ENCODE measurements around the gene ARAP3. TPM values are rescaled to one million over a fixed set of nuclear protein-coding genes. Genes with fewer than 3 reads are reported as not detected.

ARAP3 gene
- total and polyA plus RNA-seq, 4 donors: 2.8 to 11.6 (median 8.4) TPM

- Histone ChIP-seq H3K4me1 (ENCODE audit: control insufficient read depth, insufficient read depth, low read length) (peaks cover 45% of the 10 kb centered on the region), H3K9me3 (ENCODE audit: control insufficient read depth, insufficient read depth, low read length) (no peaks in the 10 kb centered on the region), H3K27ac (ENCODE audit: low read depth, low read length) (no peak overlapping the region), H3K4me3 (ENCODE audit: low read depth, low read length) (peak overlapping the region; percentile 31), H3K36me3 (ENCODE audit: control insufficient read depth, insufficient read depth, low read length) (no peaks in the 10 kb centered on the region), H3K27me3 (ENCODE audit: control insufficient read depth, insufficient read depth, low read length) (peaks cover 2% of the 10 kb centered on the region)
- peak; percentile 60 to 94 (median 74) for DNase-seq (ENCODE audit: low read depth in 4 of 6, low spot score in 6 of 6)
- WGBS (ENCODE audit: insufficient coverage): under 1% methylated on average over 29 of the region's 30 CpGs
Measured at GRCh38 chr5:141691867-141692532, 10.0 kb upstream of the ARAP3 start.

GRCh38 chr5:141691286-141691866, 9.3 kb upstream of the ARAP3 start:
- 63% methylated on average over 7 of the region's 9 CpGs for WGBS (ENCODE audit: insufficient coverage)
- DNase-seq (ENCODE audit: low read depth in 4 of 6, low spot score in 6 of 6): no peak
- Histone ChIP-seq H3K4me3 (ENCODE audit: low read depth, low read length) (no peak overlapping the region), H3K36me3 (ENCODE audit: control insufficient read depth, insufficient read depth, low read length) (no peaks in the 10 kb centered on the region), H3K27me3 (ENCODE audit: control insufficient read depth, insufficient read depth, low read length) (peaks cover 2% of the 10 kb centered on the region), H3K9me3 (ENCODE audit: control insufficient read depth, insufficient read depth, low read length) (no peaks in the 10 kb centered on the region), H3K27ac (ENCODE audit: low read depth, low read length) (no peak overlapping the region), H3K4me1 (ENCODE audit: control insufficient read depth, insufficient read depth, low read length) (peaks cover 41% of the 10 kb centered on the region)

GRCh38 chr5:141686648-141687416, 4.8 kb upstream of the ARAP3 start:
- H3K27ac ChIP-seq (ENCODE audit: low read depth, low read length): no peak overlapping the region
- DNase-seq (ENCODE audit: low read depth in 4 of 6, low spot score in 6 of 6): no peak
- H3K4me1 ChIP-seq (ENCODE audit: control insufficient read depth, insufficient read depth, low read length): peaks cover 16% of the 10 kb centered on the region
- no peak overlapping the region for H3K4me3 ChIP-seq (ENCODE audit: low read depth, low read length)
- peaks cover 2% of the 10 kb centered on the region for H3K27me3 ChIP-seq (ENCODE audit: control insufficient read depth, insufficient read depth, low read length)
- no peaks in the 10 kb centered on the region for H3K36me3 ChIP-seq (ENCODE audit: control insufficient read depth, insufficient read depth, low read length)
- no peaks in the 10 kb centered on the region for H3K9me3 ChIP-seq (ENCODE audit: control insufficient read depth, insufficient read depth, low read length)
- 71% methylated on average over 2 of the region's 3 CpGs for WGBS (ENCODE audit: insufficient coverage)

GRCh38 chr5:141685591-141685990, 3.6 kb upstream of the ARAP3 start:
- H3K36me3 ChIP-seq (ENCODE audit: control insufficient read depth, insufficient read depth, low read length): no peaks in the 10 kb centered on the region
- H3K4me3 ChIP-seq (ENCODE audit: low read depth, low read length): no peak overlapping the region
- peaks cover 2% of the 10 kb centered on the region for H3K27me3 ChIP-seq (ENCODE audit: control insufficient read depth, insufficient read depth, low read length)
- DNase-seq (ENCODE audit: low read depth in 4 of 6, low spot score in 6 of 6): no peak
- no peaks in the 10 kb centered on the region for H3K9me3 ChIP-seq (ENCODE audit: control insufficient read depth, insufficient read depth, low read length)
- H3K4me1 ChIP-seq (ENCODE audit: control insufficient read depth, insufficient read depth, low read length): peaks cover 27% of the 10 kb centered on the region
- H3K27ac ChIP-seq (ENCODE audit: low read depth, low read length): no peak overlapping the region
- 100% methylated on average over 1 of the region's 1 CpG for WGBS (ENCODE audit: insufficient coverage)

- Histone ChIP-seq H3K27me3 (ENCODE audit: control insufficient read depth, insufficient read depth, low read length) (no peaks in the 10 kb centered on the region), H3K4me1 (ENCODE audit: control insufficient read depth, insufficient read depth, low read length) (peaks cover 28% of the 10 kb centered on the region), H3K36me3 (ENCODE audit: control insufficient read depth, insufficient read depth, low read length) (peaks cover 6% of the 10 kb centered on the region), H3K9me3 (ENCODE audit: control insufficient read depth, insufficient read depth, low read length) (no peaks in the 10 kb centered on the region), H3K4me3 (ENCODE audit: low read depth, low read length) (no peak overlapping the region), H3K27ac (ENCODE audit: low read depth, low read length) (no peak overlapping the region)
- no peak for DNase-seq (ENCODE audit: low read depth in 4 of 6, low spot score in 6 of 6)
Measured at GRCh38 chr5:141683596-141684141, 1.6 kb upstream of the ARAP3 start.

- WGBS (ENCODE audit: insufficient coverage): 73% methylated on average over 2 of the region's 2 CpGs
- Histone ChIP-seq H3K36me3 (ENCODE audit: control insufficient read depth, insufficient read depth, low read length) (peaks cover 6% of the 10 kb centered on the region), H3K9me3 (ENCODE audit: control insufficient read depth, insufficient read depth, low read length) (no peaks in the 10 kb centered on the region), H3K4me1 (ENCODE audit: control insufficient read depth, insufficient read depth, low read length) (peaks cover 28% of the 10 kb centered on the region), H3K27ac (ENCODE audit: low read depth, low read length) (peak overlapping the region; percentile 29), H3K4me3 (ENCODE audit: low read depth, low read length) (peak overlapping the region; percentile 1), H3K27me3 (ENCODE audit: control insufficient read depth, insufficient read depth, low read length) (no peaks in the 10 kb centered on the region)
- DNase-seq (ENCODE audit: low read depth in 4 of 6, low spot score in 6 of 6): no peak
Measured at GRCh38 chr5:141681295-141681694, 735 bp downstream of the ARAP3 start.

- H3K36me3 ChIP-seq (ENCODE audit: control insufficient read depth, insufficient read depth, low read length): peaks cover 6% of the 10 kb centered on the region
- no peak overlapping the region for H3K27ac ChIP-seq (ENCODE audit: low read depth, low read length)
- DNase-seq (ENCODE audit: low read depth in 4 of 6, low spot score in 6 of 6): peak in 2 of 6 donors; percentile 27 to 49
- WGBS (ENCODE audit: insufficient coverage): 17% methylated on average over 1 of the region's 6 CpGs
- H3K4me3 ChIP-seq (ENCODE audit: low read depth, low read length): no peak overlapping the region
- H3K27me3 ChIP-seq (ENCODE audit: control insufficient read depth, insufficient read depth, low read length): no peaks in the 10 kb centered on the region
- no peaks in the 10 kb centered on the region for H3K9me3 ChIP-seq (ENCODE audit: control insufficient read depth, insufficient read depth, low read length)
- H3K4me1 ChIP-seq (ENCODE audit: control insufficient read depth, insufficient read depth, low read length): peaks cover 28% of the 10 kb centered on the region
Measured at GRCh38 chr5:141680751-141681201, 1.3 kb downstream of the ARAP3 start.

- no peaks in the 10 kb centered on the region for H3K9me3 ChIP-seq (ENCODE audit: control insufficient read depth, insufficient read depth, low read length)
- peaks cover 6% of the 10 kb centered on the region for H3K36me3 ChIP-seq (ENCODE audit: control insufficient read depth, insufficient read depth, low read length)
- DNase-seq (ENCODE audit: low read depth in 4 of 6, low spot score in 6 of 6): no peak
- H3K4me3 ChIP-seq (ENCODE audit: low read depth, low read length): no peak overlapping the region
- H3K4me1 ChIP-seq (ENCODE audit: control insufficient read depth, insufficient read depth, low read length): peaks cover 28% of the 10 kb centered on the region
- H3K27ac ChIP-seq (ENCODE audit: low read depth, low read length): no peak overlapping the region
- WGBS (ENCODE audit: insufficient coverage): 92% methylated on average over 16 of the region's 16 CpGs
- no peaks in the 10 kb centered on the region for H3K27me3 ChIP-seq (ENCODE audit: control insufficient read depth, insufficient read depth, low read length)
Measured at GRCh38 chr5:141680178-141680577, 1.9 kb downstream of the ARAP3 start.

GRCh38 chr5:141677415-141677814, 4.6 kb downstream of the ARAP3 start:
- Histone ChIP-seq H3K9me3 (ENCODE audit: control insufficient read depth, insufficient read depth, low read length) (no peaks in the 10 kb centered on the region), H3K27me3 (ENCODE audit: control insufficient read depth, insufficient read depth, low read length) (no peaks in the 10 kb centered on the region), H3K4me3 (ENCODE audit: low read depth, low read length) (no peak overlapping the region), H3K4me1 (ENCODE audit: control insufficient read depth, insufficient read depth, low read length) (peaks cover 31% of the 10 kb centered on the region), H3K36me3 (ENCODE audit: control insufficient read depth, insufficient read depth, low read length) (peaks cover 7% of the 10 kb centered on the region), H3K27ac (ENCODE audit: low read depth, low read length) (no peak overlapping the region)
- no peak for DNase-seq (ENCODE audit: low read depth in 4 of 6, low spot score in 6 of 6)

Measured in spinal cord (tissue), 10 donors.